HL-60 (cell line): ENCODE results near the gene SCGB1D2.

ENCODE experiments used
- DNase-seq, 2 experiments: peaks; one replicate each; pipeline ENCODE4 v3.0.0-alpha.2; 2010 to 2020; ENCODE audit warnings: low read depth in 1 of 2, low spot score in 1 of 2
- H3K27ac ChIP-seq: fragments of 250-450 bp; sonication (Bioruptor Pico); replicated peaks from 2 replicates; pipeline ENCODE4 v1.5.1; 2020; ENCODE audit warnings: mild to moderate bottlenecking, moderate library complexity
- H3K27me3 ChIP-seq: fragments of 250-450 bp; sonication (Bioruptor Pico); 2 replicates; pipeline ENCODE4 v1.5.1; 2021; ENCODE audit warnings: mild to moderate bottlenecking, moderate library complexity; ENCODE audit not compliant: insufficient read depth, poor library complexity, severe bottlenecking
- H3K4me3 ChIP-seq: replicated peaks from 2 replicates; pipeline ENCODE4 v1.5.1; 2011; ENCODE audit warnings: mild to moderate bottlenecking, control low read depth, low read length; ENCODE audit not compliant: insufficient read depth
- CTCF ChIP-seq: IDR thresholded peaks from one replicate; pipeline ENCODE4 v1.5.1; 2011; ENCODE audit warnings: low read length, control low read depth, inconsistent platforms; ENCODE audit not compliant: insufficient read depth
- GABPA ChIP-seq: IDR thresholded peaks from 2 replicates; pipeline ENCODE4 v1.6.1; 2012; ENCODE audit warnings: low read depth
- POLR2AphosphoS5 ChIP-seq: IDR thresholded peaks from 2 replicates; pipeline ENCODE4 v1.6.1; 2012; ENCODE audit warnings: low read depth
- REST ChIP-seq: IDR thresholded peaks from 2 replicates; pipeline ENCODE4 v1.6.1; 2012; ENCODE audit warnings: low read depth; ENCODE audit not compliant: insufficient replicate concordance
- SPI1 ChIP-seq: IDR thresholded peaks from 2 replicates; pipeline ENCODE4 v1.6.1; 2012; ENCODE audit warnings: low read depth, mild to moderate bottlenecking, borderline replicate concordance

SCGB1D2 gene

DNA sequence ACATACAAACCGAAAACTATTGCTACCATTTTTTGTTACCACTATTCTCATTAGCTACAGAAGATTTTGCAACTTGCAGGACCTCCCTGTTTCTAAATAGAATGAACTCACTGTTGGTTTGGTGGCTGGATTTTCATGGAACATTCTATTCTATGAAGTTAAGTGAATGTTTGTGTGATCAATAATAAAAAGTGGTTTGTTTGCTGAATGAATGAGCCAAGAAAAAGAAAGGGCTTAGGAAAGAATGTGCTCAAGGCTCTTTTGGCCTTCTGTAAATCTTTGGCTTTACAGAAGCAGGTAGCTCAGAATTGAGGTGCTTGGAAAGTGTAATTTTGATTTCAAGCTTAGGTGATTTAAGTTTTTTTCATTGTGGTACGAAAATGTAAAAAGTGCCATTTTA lies 5.9 kb upstream of the SCGB1D2 start:
- H3K27ac ChIP-seq: no peak overlapping the region
- no peak for TF ChIP-seq SPI1
- no peak for TF ChIP-seq POLR2AphosphoS5
- TF ChIP-seq CTCF: no peak
- TF ChIP-seq GABPA: no peak
- TF ChIP-seq REST: no peak

DNA sequence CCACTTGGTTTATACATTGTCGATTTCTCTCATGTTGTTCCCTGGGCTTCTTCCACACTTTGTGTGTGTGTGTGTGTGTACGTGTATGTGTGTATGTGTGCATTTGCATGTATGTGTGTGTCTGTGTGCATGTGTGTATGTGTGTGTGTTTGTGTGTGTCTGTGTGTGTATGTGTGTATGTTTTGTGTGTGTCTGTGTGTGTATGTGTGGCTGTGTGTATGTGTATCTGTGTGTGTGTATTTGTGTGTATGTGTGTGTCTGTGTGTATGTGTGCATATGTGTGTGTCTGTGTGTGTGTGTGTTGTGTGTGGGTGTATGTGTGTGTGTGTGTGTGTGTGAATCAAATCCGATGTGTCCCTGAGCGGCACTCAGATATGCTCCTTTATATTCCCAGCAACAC lies 4.5 kb upstream of the SCGB1D2 start:
- Histone ChIP-seq H3K4me3 (no peak overlapping the region), H3K27me3 (peaks cover 3% of the 10 kb centered on the region), H3K27ac (no peak overlapping the region)
- no peak for DNase-seq
- TF ChIP-seq CTCF (no peak), REST (no peak), POLR2AphosphoS5 (no peak), SPI1 (no peak), GABPA (no peak)

More for the DNA sequence above, 5.9 kb upstream of the SCGB1D2 start:
- peaks cover 3% of the 10 kb centered on the region for H3K27me3 ChIP-seq
- H3K4me3 ChIP-seq: no peak overlapping the region
- DNase-seq: no peak

DNA sequence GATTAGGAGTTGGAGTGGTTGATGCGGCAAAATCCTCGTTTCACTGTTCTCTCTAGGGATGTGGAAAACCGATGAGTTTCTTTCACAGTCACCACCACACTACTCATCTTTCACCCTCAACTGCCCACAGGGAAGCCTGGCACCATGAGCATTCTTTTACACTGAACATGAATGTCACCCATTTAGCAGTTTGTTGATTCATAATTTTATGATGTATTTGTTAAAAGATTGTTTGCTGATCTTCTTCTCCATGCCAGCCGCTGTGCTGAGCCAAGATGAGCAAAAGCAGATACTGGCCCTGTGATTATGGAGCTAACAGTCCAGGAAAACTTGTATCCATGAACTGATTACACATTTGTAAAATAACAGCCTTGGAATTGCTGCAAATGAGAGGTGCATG lies 3.9 kb upstream of the SCGB1D2 start:
- no peak overlapping the region for H3K4me3 ChIP-seq
- no peak for DNase-seq
- no peak for TF ChIP-seq POLR2AphosphoS5
- TF ChIP-seq GABPA: no peak
- TF ChIP-seq CTCF: no peak
- no peak for TF ChIP-seq REST
- TF ChIP-seq SPI1: no peak
- peaks cover 3% of the 10 kb centered on the region for H3K27me3 ChIP-seq
- H3K27ac ChIP-seq: no peak overlapping the region
